HG02852 (cell line): ENCODE measurements around the gene MOXD1.

Experiments
- ATAC-seq: cut with Tn5 transposase; IDR thresholded peaks from one replicate; pipeline ENCODE4 v1.9.1; 2021; ENCODE audit warnings: mild to moderate bottlenecking, moderate library complexity; ENCODE audit not compliant: unreplicated experiment

The MOXD1 gene

DNA sequence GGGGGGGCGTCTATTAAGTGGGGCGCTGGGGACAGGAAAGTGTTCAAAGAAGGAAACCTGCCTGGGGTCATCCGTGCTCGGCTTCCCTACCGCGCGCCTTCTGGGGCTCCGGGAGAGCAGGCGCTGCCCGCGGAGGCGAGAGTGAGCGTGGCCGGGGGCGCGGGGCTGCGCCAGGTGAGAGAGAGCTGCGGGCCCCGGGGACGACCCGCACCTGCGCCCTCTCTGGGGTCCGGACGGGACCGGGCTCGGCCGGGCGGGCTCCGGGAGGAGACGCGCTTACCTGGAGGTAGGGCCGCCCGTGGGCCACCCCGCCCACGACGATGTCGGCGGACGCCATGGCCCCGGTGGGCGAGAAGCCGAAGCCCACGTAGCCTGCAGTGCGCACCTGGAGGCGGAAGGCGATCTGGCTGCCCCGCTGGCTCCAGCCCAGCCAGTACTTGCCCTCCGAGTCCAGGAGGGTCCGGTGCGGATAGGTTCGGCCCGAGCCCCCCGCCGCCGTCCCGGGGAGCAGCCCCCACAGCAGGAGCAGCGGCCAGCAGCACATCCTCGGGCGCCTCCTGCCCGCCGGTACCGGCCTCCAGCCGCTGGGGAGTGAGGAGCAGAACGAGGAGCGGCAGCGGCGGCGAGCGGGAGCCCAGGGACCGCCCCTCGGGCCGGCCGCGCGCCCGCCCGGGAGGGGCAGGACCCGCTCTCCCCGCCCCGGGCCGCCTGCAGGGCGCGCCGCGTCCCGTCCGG lies at the start of gene MOXD1:
Gene MOXD1, minus strand, starts transcription at position 593 of the 735 bp plus-strand sequence. Its CDS starts 49 bp downstream, at position 544.
- ATAC-seq: peak; percentile 57

DNA sequence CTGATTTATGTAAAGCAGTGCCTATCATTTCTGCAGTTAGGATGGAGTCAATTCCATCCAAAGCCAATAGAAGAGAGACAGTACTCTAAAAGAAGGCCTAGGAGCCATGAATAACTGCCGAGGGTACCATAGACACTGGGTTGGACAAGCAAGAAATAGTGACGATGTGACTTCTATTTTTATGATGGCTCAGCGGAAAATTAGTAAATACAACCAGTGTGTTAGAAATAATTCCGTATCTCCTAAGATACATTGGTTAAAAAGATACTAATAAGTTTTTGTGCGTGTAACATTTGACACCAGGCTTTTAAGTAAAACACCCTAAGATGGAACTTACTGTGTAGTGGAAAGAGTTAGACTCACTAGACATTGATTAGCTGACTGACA lies 45.6 kb upstream of the MOXD1 start:
- ATAC-seq: no peak

DNA sequence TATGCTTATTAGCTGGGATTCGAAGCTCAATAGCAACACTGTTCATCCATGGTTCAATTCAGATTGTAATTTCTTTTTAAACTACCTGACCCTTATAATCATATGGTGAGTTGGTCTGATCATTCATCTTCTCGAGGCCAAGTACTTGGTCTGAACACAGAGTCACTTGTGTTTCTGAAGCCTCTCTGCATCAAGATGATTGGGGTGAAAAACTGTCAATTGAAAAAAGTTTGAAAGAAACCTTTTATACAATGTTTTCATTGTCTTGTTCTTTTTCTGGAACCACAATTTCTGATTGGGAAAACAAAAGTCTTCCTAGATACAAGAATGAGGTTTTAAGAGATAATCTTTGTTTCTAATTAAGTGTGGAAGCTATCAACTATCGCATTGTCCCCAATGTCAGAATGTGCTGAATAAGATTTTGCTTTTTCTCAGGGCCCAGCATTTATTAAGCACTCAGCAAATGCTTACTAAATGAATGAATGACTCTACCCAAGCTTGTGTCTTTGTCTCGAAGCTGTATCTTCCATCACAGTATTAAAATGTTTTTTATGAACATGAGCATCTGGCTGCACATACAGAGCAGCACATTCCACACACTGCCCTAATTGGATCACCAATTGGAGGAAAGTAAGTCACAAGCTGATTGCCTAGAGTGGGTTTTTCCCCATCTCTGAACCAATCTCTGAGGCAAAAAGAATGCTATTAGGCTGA lies 45.0 kb upstream of the MOXD1 start:
- no peak for ATAC-seq

DNA sequence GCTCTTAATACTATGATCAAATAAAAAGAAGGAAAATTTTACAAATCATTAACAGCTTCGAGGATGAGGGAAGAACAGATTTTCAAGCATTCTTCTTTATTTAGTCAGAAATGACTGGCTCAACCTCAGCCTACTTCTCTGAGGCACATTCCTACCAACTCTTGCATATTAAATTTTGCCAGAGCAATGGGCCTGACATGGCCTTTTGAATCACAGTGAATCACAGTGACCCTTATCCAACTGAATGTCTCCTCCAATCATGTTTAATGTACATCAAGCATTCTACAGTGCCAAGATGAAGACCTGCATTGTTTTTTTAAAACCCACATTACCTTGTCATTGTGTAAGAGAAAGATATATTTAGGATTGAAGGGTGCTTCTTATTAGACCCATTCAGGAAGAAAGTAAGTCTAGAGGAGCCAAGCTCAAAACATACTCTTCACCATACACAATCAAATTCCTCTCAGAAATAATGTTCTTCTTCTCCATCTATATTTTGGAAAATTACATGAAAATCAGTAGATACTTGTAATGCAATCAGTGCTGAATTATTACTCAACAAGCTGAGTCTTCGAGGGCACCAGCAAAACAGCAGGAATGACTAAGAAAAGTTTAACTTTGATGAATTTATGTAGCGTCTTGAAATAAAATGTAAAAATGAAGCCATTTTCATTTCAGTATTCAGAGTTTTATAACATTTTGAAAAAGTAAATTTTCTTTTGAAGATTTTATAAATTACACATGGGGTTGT lies 44.1 kb upstream of the MOXD1 start:
- ATAC-seq: no peak

DNA sequence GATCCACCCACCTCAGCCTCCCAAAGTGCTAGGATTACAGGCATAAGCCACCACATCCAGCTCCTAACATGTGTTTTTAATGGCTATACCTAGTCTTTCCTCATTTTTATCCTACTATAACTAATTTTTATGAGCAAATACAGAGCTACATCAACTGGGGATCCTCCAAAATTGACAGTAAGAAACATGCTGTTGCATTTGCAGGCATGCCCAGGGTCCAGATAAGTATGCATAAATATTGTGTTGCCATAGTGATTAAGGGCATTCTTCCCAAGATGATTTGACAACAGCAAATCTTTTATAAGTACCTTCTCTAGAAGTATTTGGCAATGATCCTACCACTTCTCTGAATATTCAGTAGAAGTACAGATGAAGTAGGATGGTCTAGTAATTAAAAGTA lies 41.9 kb upstream of the MOXD1 start:
- ATAC-seq: no peak

DNA sequence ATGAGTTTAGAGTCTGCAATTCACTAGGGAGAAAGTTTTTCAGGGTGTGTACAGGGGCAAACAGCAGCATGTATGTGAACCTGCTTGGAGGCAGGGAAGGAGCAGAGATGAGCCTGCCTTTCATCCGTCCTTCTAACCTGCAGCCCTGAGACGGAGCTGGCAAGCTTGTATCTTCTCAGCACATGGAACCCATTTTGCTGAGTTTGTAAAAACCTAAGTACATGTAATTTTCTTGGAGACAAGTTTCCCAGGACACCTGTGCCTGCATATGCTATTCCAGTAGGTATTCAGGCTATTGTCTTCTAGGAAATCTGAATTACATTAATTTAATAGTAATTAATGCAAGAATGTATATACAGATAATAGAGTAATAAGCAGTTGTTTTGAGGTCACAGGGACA lies 28.8 kb upstream of the MOXD1 start:
- ATAC-seq: no peak

DNA sequence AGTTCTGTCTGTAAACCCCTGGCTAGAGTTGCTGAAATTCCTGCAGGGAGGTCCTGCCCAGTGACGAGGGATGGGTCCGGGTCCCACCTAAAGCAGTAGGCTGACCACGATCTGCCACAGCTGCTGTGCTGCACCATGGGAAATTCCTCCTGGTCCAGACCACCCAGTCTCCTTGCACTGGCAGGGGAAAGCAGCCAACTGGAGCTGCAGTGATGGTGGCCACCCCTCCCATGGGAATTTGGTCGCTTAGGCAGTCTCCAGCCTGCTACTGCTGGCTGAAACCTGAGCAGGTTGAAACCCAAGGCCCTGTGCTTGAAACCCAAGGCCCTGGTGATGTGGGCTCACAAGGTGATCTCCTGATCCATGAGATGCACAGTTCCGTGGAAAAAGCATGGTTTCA lies 23.9 kb upstream of the MOXD1 start:
- ATAC-seq: no peak

DNA sequence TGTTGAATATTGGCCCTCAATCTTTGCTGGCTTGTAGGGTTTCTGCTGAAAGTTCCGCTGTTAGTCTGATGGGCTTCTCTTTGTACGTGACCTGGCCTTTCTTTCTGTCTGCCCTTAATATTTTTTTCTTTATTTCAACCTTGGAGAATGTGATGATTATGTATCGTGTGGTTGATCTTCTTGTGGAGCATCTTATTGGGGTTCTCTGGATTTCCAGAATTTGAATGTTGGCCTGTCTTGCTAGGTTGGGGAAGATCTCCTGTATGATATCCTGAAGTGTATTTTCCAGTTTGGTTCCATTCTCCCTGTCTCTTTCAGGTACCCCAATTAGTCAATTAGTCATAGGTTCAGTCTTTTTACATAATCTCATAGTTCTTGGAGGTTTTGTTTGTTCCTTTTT lies 22.6 kb upstream of the MOXD1 start:
- no peak for ATAC-seq

DNA sequence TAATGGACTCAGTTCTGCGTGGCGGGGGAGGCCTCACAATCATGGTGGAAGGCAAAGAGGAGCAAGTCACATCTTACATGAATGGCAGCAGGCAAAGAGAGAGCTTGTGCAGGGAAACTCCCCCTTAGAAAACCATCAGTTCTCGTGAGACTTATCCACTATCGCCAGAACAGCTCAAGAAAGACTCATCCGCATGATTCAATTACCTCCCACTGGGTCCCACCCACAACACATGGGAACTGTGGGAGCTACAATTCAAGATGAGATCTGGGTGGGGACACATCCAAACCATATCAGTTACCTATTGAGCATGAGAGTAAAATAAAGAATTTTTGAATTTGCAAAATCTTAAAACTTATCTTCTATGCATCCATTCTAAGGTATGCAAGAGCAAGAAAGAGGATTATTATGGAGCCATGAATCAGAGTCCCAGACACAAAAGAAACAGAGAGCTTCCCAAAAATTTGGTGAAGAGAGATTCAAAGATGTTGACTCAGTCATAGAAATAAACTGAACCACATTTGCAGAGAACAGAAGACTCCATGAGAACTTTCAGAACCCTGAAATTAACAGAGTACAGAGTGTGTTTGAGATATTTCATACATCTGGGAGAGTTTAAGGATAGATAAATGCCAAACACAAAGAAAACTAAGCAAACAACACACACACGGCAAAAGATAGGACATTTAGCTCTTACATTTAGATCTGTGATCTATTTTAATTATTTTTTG lies 17.1 kb upstream of the MOXD1 start:
- no peak for ATAC-seq

DNA sequence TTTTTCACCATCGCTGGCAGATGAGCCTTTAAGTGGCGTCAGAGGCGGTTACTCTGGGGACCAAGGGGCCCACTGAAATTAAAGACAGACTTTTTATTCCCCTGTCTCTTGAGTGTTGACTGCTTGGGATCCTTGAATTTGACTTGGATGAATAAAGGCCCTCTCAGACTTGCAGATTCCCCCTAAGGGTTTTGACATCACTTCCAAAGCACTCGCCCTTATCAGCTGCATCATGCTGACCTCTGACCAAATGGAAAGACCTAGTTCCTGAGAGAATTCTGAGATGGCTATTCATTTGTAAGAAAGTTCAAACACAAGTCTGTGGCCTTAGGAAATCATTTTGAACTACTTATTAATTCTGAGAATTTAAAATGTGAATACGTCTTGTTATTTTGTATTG lies 13.5 kb upstream of the MOXD1 start:
- ATAC-seq: no peak

DNA sequence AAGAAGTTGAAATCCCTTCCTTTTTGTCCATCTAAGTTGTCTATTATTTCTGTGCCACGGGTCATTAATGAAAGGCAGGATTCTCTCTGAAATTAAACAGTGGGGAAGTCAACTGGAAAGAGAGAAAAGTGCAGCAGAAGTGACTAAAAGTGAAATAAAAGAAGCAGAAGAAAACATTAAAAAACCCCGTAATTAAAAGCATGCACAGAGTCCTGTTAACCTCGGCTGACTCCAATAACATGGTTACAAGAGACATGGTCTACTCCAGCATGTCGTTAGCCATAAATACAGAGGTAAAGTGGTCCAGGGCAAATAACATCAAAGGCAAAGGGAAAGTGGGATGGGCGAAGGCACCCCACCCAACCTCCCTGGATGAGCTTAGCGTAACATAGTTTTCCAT lies 13.0 kb upstream of the MOXD1 start:
- ATAC-seq: no peak

DNA sequence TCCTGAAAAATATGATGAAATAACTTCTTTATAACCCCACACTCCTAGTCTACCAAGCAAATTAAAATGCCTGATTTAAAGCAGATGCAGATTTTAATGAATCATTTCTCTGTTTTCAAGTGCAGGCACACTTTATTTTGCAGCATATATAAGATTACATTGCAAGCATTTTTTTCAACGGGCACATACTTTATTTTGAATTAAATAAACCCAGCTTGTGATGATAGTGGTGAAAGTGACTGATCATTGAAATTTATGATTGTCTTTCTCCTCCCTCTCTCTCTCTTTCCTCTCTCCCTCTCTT lies 12.2 kb upstream of the MOXD1 start:
- ATAC-seq: no peak

DNA sequence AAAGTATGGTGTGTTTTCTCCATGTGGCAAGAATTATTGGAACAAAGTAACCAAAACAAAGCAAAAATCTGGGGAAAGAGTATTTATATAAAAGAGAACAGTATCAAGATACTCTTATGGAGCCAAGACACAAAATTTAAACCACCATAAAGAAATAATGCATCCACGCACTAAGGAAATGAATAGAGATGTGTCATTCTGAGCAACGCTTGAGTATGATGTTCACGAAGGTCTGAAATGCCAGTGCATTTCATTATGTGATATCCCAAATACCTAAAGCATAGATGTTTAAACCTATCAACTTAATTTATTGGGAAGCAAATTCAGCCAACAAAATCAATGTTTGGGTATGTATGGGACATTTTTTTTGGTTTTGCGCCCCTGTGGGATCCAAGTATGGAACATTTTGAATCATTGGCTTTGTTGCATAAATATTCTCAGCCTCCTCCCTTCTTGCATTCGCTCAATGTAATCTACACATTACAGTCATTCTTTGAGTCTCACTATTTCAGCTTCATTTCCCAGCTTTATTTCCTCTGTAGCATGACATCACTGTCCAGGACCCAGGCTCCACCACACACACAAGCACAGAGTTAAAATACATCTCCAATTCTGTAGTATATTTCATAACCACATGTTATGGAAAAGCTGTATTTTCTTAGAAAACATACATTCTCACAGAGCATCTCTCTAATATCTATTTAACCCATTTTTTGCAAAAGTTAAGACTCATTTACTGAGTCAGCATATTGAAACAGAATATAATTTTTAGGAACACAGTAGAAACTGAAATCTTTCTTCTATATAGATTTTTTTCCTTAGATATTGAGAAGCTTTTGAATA lies 11.6 kb upstream of the MOXD1 start:
- ATAC-seq: no peak

DNA sequence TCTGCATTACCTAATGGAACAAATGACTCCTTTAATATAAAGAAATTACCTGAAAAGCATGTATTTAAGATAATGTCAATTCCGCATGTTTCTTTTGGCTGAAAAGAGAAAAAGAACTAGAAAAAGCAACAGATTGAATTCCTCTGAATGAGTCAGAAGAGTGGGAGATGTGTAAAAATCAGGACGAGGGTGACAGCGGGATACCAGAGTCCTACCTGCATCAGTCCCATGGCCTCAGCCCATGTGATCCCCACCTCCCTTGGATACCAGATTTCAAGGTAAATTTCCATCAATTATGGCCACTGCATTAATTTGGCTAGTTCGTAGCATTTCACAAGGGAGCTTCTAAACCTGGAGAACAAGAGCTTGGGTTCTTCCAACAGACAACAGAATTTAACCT lies 10.0 kb upstream of the MOXD1 start:
- no peak for ATAC-seq

DNA sequence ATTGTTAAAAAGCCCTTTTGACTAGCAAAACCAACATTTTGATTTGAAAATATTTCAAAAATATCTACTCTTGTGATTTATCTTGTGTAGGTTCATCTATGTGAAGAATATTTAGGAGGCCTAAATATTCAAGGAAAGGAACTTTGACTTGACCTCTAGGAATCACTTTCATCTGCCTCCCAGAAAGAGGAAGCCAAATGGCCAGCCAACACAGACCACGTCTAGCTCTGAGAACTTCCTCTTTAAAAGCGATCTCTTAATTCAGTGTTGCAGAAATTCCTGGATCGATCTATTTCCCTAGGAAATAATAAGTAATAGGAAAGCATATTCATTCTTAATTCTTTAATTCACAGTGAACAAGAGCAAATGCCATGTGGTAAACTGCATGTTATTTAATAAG lies 9.6 kb upstream of the MOXD1 start:
- ATAC-seq: no peak

DNA sequence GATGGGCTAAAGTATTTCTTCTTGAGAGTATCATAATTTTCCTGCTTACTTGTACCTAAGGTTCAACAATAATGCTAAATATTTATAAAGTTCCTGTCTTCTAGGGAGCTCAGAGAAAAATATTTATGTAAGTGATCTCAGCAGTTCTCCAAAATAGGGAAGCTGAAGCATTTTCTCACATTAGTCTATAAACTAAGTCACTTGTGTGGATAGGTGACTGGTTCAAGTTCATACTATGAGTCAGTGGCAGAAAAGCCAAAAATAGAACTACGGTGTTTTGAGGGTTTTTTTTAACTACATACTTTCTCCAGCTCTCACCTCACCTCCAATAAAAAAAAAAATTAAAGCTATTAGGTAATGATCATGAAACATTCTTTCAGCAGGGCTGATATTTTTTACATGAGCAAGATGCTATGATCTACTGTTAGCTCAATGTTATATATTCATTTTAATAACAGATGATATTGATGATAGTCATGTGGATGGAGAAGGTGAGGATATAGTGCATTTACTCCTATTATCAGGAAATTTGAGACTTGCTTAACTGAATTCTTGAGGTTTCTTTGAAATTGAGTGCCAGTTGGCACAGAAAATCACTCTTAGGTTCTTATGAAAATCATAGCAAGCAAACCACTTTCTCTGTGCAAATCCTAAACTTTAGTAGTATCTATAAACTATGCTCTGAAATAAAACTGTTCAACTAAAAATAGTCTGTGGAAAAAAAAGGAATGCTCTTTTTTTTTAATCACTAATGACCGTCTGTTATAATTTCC lies 4.1 kb upstream of the MOXD1 start:
- peak; percentile 59 for ATAC-seq

DNA sequence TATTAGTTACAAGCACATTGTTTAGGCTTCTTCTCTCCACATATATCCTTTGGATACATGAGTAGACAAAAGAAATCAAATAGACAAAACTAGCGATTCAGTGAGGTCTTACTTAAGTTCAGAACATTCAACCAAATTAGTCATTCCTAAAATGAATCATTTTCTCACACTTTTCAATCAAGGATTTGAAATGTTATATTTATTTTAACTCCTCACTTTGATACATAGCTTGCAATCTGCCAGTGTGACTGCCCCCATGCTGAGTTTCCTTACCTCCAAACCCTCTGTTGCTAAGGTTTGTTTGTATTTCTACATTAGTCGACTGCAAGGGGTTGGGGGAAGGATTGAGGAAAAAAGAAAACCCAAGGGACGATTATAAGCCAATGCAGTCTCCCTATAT lies 3.5 kb upstream of the MOXD1 start:
- ATAC-seq: peak; percentile 10

DNA sequence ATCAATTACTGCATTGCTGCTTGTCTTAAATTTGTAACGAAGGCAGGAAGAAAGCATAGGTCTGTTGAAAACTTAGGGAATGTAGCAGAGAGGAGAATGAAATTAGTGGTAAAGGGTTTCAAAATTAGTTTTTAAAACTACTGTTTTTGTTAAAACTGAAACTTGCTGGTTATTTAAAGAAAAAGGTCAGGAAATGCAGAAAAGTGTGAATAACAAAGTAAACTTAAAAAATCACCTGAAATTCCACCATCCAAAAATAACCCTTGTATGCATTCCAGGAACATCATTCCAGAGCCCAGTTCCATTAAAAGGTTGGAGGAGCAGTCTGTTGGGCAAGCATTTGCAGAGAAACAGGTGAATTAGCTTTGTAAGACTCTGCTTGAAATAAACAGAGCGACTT lies 3.1 kb upstream of the MOXD1 start:
- no peak for ATAC-seq

DNA sequence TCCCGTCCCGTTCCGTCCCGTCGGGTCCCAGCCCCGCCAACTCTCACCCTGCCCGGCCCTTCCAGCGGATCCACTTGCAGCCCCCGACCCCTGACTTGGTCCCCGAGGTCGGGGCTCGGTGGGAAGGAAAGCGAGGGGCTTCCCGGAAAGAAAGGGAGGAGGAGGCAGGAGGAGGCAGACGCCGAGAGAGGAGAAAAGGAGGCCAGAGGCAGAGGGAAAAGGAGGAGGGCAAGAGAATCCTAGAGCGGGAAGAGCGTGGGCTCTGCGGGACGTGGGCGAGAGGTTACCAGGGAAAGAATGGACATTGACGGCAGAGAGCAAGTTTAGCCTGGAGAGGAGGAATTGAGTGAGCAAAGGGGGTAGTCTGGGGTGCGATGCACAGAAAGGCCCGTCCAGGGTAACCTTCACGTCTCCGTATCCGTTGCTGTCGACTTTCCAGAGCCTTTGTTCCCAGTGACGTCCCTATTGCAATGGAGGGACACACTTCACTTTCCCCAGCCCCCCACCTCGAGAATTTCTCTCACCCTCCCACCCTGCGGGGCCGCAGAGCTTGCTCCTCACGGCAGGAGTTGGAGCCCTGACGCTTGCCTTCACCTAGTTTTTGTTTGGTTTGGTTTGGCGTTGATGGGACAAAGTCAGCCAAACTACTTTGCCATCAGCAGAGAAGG lies 477 bp upstream of the MOXD1 start:
- peak; percentile 0 for ATAC-seq
